RWPE1 (cell line): Measurements from ENCODE around the gene CACNA2D4.
"Not testable (repeated sequence)": the region's sequence is repeated elsewhere in the genome, so short reads cannot be mapped to it uniquely, and the experiment has no call there.

ENCODE experiments used
- CTCF ChIA-PET: fragments of 350-600 bp; sonication (Branson Sonifier 250); formaldehyde crosslinking; extraction: SDS; loops from one replicate; lab custom pipeline; 2021; lab: Yijun Ruan, JAX
- POLR2A ChIA-PET: fragments of 400-600 bp; formaldehyde crosslinking; extraction: SDS; loops from one replicate; lab custom pipeline; 2020; ENCODE audit warnings: antibody characterized with exemption; ENCODE audit not compliant: low non-redundant PET; lab: Yijun Ruan, JAX
- DNase-seq: peaks from one replicate; pipeline ENCODE4 v3.0.0; 2012; ENCODE audit warnings: low spot score
- H3K27ac ChIP-seq: fragments of 450-650 bp; 2 replicates; pipeline ENCODE4 v1.5.1; 2017
- CTCF ChIP-seq: fragments of 450-650 bp; conservative IDR thresholded peaks from 2 replicates; pipeline ENCODE4 v1.5.1; 2017; ENCODE audit warnings: low read depth, mild to moderate bottlenecking

The CACNA2D4 gene

GRCh38 chr12:1949771-1950470 lies 31.5 kb upstream of the CACNA2D4 start:
- DNase-seq, result no peak
- H3K27ac ChIP-seq, result no peak overlapping the region
- ChIA-PET CTCF (interaction anchor here (0.6 to 1.4 kb wide), 3 partner anchors 10 to 142 kb away, joined by 3 to 6 read pairs (median 4); no protein-coding TSS in a partner anchor), POLR2A (no interaction called here)
- TF ChIP-seq CTCF, result no peak

GRCh38 chr12:1948883-1949282 lies 30.4 kb upstream of the CACNA2D4 start:
- CTCF ChIA-PET, result interaction anchor here (0.6 to 1.4 kb wide), 4 partner anchors 9 to 273 kb away, joined by 3 to 6 read pairs (median 4); no protein-coding TSS in a partner anchor
- DNase-seq, result no peak
- no peak for TF ChIP-seq CTCF
- H3K27ac ChIP-seq, result no peak overlapping the region
- POLR2A ChIA-PET, result no interaction called here

- ChIA-PET CTCF (interaction anchor here (1.0 kb wide), 1 partner anchor 636 kb away, joined by 4 read pairs; no protein-coding TSS in a partner anchor), POLR2A (no interaction called here)
- no peak for TF ChIP-seq CTCF
- H3K27ac ChIP-seq, result no peak overlapping the region
- DNase-seq, result no peak
Measured at GRCh38 chr12:1947081-1947480, 28.6 kb upstream of the CACNA2D4 start.

- POLR2A ChIA-PET, result no interaction called here
Measured at GRCh38 chr12:1946296-1946695, 27.8 kb upstream of the CACNA2D4 start.

GRCh38 chr12:1945502-1945901 lies 27.1 kb upstream of the CACNA2D4 start:
- CTCF ChIA-PET, POLR2A ChIA-PET, H3K27ac ChIP-seq, DNase-seq: not testable (repeated sequence)

More at GRCh38 chr12:1946296-1946695, 27.8 kb upstream of the CACNA2D4 start:
- TF ChIP-seq CTCF, result no peak
- CTCF ChIA-PET, result interaction anchor here (0.6 kb wide), 1 partner anchor 293 kb away, joined by 3 read pairs; no protein-coding TSS in a partner anchor
- H3K27ac ChIP-seq, result no peak overlapping the region
- DNase-seq, result no peak

- TF ChIP-seq CTCF, result peak; percentile 81
- CTCF ChIA-PET, result interaction anchor here (0.5 to 2.0 kb wide), 34 partner anchors 9 to 1241 kb away, joined by 3 to 45 read pairs (median 3); no protein-coding TSS in a partner anchor
- no peak overlapping the region for H3K27ac ChIP-seq
- POLR2A ChIA-PET, result no interaction called here
- peak; percentile 64 for DNase-seq
Measured at GRCh38 chr12:1939801-1940607, 21.6 kb upstream of the CACNA2D4 start.
